Choroid plexus epithelial cell (primary cell): ENCODE data around the gene TEAD1.

Source experiments
- DNase-seq: peaks from one replicate; pipeline ENCODE4 v3.0.0-alpha.2; 2010; ENCODE audit warnings: low read depth
- H3K4me3 ChIP-seq: 2 replicates; pipeline ENCODE4 v1.5.1; 2011; ENCODE audit warnings: low read depth, mild to moderate bottlenecking, control low read depth, low read length, moderate library complexity
- CTCF ChIP-seq: conservative IDR thresholded peaks from 2 replicates; pipeline ENCODE4 v1.5.1; 2011; ENCODE audit warnings: low read depth, mild to moderate bottlenecking, control low read depth, inconsistent platforms, low read length, moderate library complexity

The TEAD1 gene

GRCh38 chr11:12695221-12695794 lies 21.1 kb downstream of the TEAD1 start:
- no peak for TF ChIP-seq CTCF
- no peak for DNase-seq

GRCh38 chr11:12695873-12696272 lies 21.7 kb downstream of the TEAD1 start:
- no peak overlapping the region for H3K4me3 ChIP-seq
- peak; percentile 57 for DNase-seq
- no peak for TF ChIP-seq CTCF

More at GRCh38 chr11:12695221-12695794, 21.1 kb downstream of the TEAD1 start:
- no peak overlapping the region for H3K4me3 ChIP-seq

GRCh38 chr11:12696911-12697581 lies 22.8 kb downstream of the TEAD1 start:
- DNase-seq = no peak
- TF ChIP-seq CTCF = no peak
- no peak overlapping the region for H3K4me3 ChIP-seq

GRCh38 chr11:12698048-12698447 lies 23.8 kb downstream of the TEAD1 start:
- DNase-seq = no peak
- no peak for TF ChIP-seq CTCF
- peak overlapping the region; percentile 22 for H3K4me3 ChIP-seq

- no peak for TF ChIP-seq CTCF
- H3K4me3 ChIP-seq = no peak overlapping the region
- no peak for DNase-seq
These were observed 27.8 kb downstream of the TEAD1 start for GRCh38 chr11:12701811-12702592.

GRCh38 chr11:12702999-12703453 lies 28.8 kb downstream of the TEAD1 start:
- no peak for DNase-seq
- TF ChIP-seq CTCF = no peak
- no peak overlapping the region for H3K4me3 ChIP-seq
